ENCODE data around the gene SNAP29. TPM values are rescaled to one million over a fixed set of nuclear protein-coding genes. Genes with fewer than 3 reads are reported as not detected.
A peak's percentile ranks its signal among the peaks of the same experiment; 100 is the strongest.
"Not testable (repeated sequence)": the region's sequence is repeated elsewhere in the genome, so short reads cannot be mapped to it uniquely, and the experiment has no call there.

The SNAP29 gene
- total RNA-seq, 1 donor from 2014 or later, result 22.5 TPM

GRCh38 chr22:20937031-20937793 is 78.4 kb downstream of the SNAP29 start:
- H3K27me3 ChIP-seq (ENCODE audit: low read depth), result no peaks in the 10 kb centered on the region
- intact Hi-C loops (cut with DNase I), result no loop called here
- H3K27ac ChIP-seq, result no peak overlapping the region
- peaks cover 43% of the 10 kb centered on the region for H3K36me3 ChIP-seq
- DNase-seq, result peak; percentile 55
- H3K4me1 ChIP-seq, result peaks cover 59% of the 10 kb centered on the region
- peak; percentile 95 to 96 for ATAC-seq
- H3K4me3 ChIP-seq, result no peak overlapping the region
- no peaks in the 10 kb centered on the region for H3K9me3 ChIP-seq
- no peak for TF ChIP-seq CTCF (IDR thresholded peaks at IDR 0.05)

DNA sequence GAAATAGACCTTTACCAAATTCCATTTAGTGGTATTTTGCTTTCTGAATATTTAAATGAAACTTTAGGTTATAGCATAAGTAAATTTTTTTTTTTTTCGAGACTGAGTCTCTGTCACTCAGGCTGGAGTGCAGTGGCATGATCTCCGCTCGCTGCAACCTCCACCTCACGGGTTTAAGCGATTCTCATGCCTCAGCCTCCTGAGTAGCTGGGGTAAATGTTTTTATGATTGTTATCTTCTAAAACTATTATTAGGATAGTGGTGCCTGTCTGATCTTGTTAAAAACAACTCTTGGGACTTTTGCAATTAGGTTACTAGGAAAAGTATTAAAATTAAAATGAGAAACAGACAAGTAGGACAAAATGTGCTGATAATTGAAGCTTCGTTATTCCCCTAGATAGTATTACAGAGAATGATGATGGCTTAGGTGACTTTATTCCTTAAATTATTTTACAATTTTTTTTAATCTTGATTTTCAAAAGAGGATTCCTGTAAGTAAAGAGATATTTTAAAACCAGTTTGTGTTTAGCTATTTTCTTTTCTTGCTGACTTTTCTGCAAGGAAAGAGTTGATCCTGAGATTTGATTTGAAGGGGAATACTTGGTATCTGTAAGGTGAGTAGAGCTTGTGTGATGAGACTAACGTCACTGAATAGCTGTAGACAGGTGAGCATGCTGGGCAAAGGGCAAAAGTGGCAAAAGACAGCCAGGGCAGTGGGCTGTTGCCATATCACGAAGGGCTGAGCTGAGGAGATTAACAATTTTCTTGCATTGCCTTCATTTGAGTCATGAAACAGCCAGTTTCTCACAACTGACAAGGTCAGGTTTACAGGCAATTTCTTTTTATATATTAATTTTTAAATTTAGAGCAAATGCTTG is 79.2 kb downstream of the SNAP29 start:
- intact Hi-C loops (cut with DNase I), result no loop called here
- Histone ChIP-seq H3K9me3 (no peaks in the 10 kb centered on the region), H3K27me3 (ENCODE audit: low read depth) (no peaks in the 10 kb centered on the region), H3K36me3 (peaks cover 43% of the 10 kb centered on the region), H3K4me3 (no peak overlapping the region), H3K4me1 (peaks cover 64% of the 10 kb centered on the region), H3K27ac (no peak overlapping the region)
- DNase-seq (no peak), ATAC-seq (peak; percentile 23 to 45)
- no peak for TF ChIP-seq CTCF (IDR thresholded peaks at IDR 0.05)

GRCh38 chr22:20939457-20940185 is 80.8 kb downstream of the SNAP29 start:
- peaks cover 32% of the 10 kb centered on the region for H3K36me3 ChIP-seq
- DNase-seq; H3K4me3 ChIP-seq; H3K27me3 ChIP-seq (ENCODE audit: low read depth); H3K9me3 ChIP-seq; intact Hi-C loops (cut with DNase I); ATAC-seq: not testable (repeated sequence)
- peaks cover 70% of the 10 kb centered on the region for H3K4me1 ChIP-seq
- H3K27ac ChIP-seq, result peak overlapping the region; percentile 8

DNA sequence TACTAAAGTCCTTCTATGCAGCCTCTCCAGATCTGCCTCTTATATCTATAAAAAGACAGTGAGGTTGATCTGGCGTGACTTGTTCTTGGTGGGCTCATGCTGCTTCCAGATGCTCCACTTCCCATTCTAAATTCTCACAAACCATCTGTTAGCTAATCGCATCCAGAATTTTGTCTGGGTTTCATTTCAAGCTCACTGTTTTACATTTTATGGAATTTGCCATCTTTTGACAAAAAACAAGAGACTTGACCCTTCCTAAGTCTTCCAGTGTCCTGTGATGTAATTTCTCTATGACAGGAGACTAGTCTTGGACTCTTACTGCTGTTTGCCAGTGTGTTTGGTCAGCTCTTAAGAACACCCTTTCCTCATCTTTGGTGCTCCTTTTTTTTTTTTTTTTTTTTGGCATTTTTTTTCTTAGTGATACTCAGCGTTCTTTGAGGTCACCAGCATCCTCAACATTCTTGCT is 81.4 kb downstream of the SNAP29 start:
- Histone ChIP-seq H3K4me3 (no peak overlapping the region), H3K4me1 (peaks cover 76% of the 10 kb centered on the region), H3K36me3 (peaks cover 26% of the 10 kb centered on the region), H3K27ac (peak overlapping the region; percentile 8), H3K9me3 (no peaks in the 10 kb centered on the region), H3K27me3 (ENCODE audit: low read depth) (no peaks in the 10 kb centered on the region)
- intact Hi-C loops (cut with DNase I), result no loop called here
- ATAC-seq (no peak), DNase-seq (no peak)
- no peak for TF ChIP-seq CTCF (IDR thresholded peaks at IDR 0.05)

Other genes with a start within 250 kb of the SNAP29 start
- 0.24 TPM for gene SERPIND1, start 84.9 kb upstream of the SNAP29 start, total RNA-seq
- 109 TPM for gene PI4KA, start 196 bp upstream of the SNAP29 start, total RNA-seq
- gene CRKL, start 58.4 kb downstream of the SNAP29 start, total RNA-seq, result 53.5 TPM
- gene AIFM3, start 108.2 kb downstream of the SNAP29 start, total RNA-seq, result 12.3 TPM
- 51.6 TPM for gene LZTR1, start 123.3 kb downstream of the SNAP29 start, total RNA-seq
- 24.3 TPM for gene THAP7, start 143.1 kb downstream of the SNAP29 start, total RNA-seq
- 2.1 TPM for gene P2RX6, start 156.2 kb downstream of the SNAP29 start, total RNA-seq
- gene SLC7A4, start 173.6 kb downstream of the SNAP29 start, total RNA-seq, result 0.47 TPM
- gene LRRC74B, start 186.9 kb downstream of the SNAP29 start, total RNA-seq, result 3.6 TPM

Data from lower lobe of right lung (tissue), 2 donors.